GM18520 (cell line): Measurements from ENCODE around the gene ZFYVE28.

Experiments used
- ATAC-seq: cut with Tn5 transposase; IDR thresholded peaks from one replicate; pipeline ENCODE4 v1.9.1; 2021; ENCODE audit not compliant: unreplicated experiment

ZFYVE28 gene

GRCh38 chr4:2370597-2371320 lies 47.7 kb downstream of the ZFYVE28 start:
- ATAC-seq = no peak

- ATAC-seq = no peak
Observed at GRCh38 chr4:2368746-2369437, 49.6 kb downstream of the ZFYVE28 start.

GRCh38 chr4:2367626-2368025 lies 50.8 kb downstream of the ZFYVE28 start:
- no peak for ATAC-seq

- ATAC-seq = no peak
Observed at GRCh38 chr4:2366252-2367192, 51.9 kb downstream of the ZFYVE28 start.

- ATAC-seq = no peak
Observed at GRCh38 chr4:2365913-2366210, 52.6 kb downstream of the ZFYVE28 start.

- no peak for ATAC-seq
Observed at GRCh38 chr4:2365054-2365912, 53.2 kb downstream of the ZFYVE28 start.

- ATAC-seq = no peak
Observed at GRCh38 chr4:2364654-2365053, 53.8 kb downstream of the ZFYVE28 start.

- no peak for ATAC-seq
Observed at GRCh38 chr4:2363951-2364653, 54.3 kb downstream of the ZFYVE28 start.

- no peak for ATAC-seq
Observed at GRCh38 chr4:2363056-2363721, 55.3 kb downstream of the ZFYVE28 start.

- no peak for ATAC-seq
Observed at GRCh38 chr4:2362266-2363055, 56.0 kb downstream of the ZFYVE28 start.

GRCh38 chr4:2361366-2362265 lies 56.8 kb downstream of the ZFYVE28 start:
- no peak for ATAC-seq

- ATAC-seq = no peak
Observed at GRCh38 chr4:2360396-2360730, 58.1 kb downstream of the ZFYVE28 start.

- ATAC-seq = no peak
Observed at GRCh38 chr4:2359591-2360395, 58.7 kb downstream of the ZFYVE28 start.

GRCh38 chr4:2357821-2358745 lies 60.4 kb downstream of the ZFYVE28 start:
- ATAC-seq = no peak

- ATAC-seq = no peak
Observed at GRCh38 chr4:2356123-2357069, 62.0 kb downstream of the ZFYVE28 start.
